ENCODE measurements around the gene CPNE5.

CPNE5 gene

GRCh38 chr6:36787210-36787609, 52.0 kb downstream of the CPNE5 start:
- no peak for DNase-seq

GRCh38 chr6:36786055-36786675, 53.1 kb downstream of the CPNE5 start:
- DNase-seq, result no peak

- DNase-seq, result no peak
Observed at GRCh38 chr6:36784376-36784636, 54.9 kb downstream of the CPNE5 start.

GRCh38 chr6:36783603-36784375, 55.5 kb downstream of the CPNE5 start:
- DNase-seq, result no peak

GRCh38 chr6:36781669-36782068, 57.6 kb downstream of the CPNE5 start:
- DNase-seq, result no peak

- peak; percentile 32 for DNase-seq
Observed at GRCh38 chr6:36780442-36781177, 58.6 kb downstream of the CPNE5 start.

GRCh38 chr6:36779227-36779626, 60.0 kb downstream of the CPNE5 start:
- DNase-seq, result no peak

GRCh38 chr6:36777801-36778200, 61.4 kb downstream of the CPNE5 start:
- no peak for DNase-seq

- DNase-seq, result no peak
Observed at GRCh38 chr6:36776167-36776566, 63.1 kb downstream of the CPNE5 start.

GRCh38 chr6:36774331-36774730, 64.9 kb downstream of the CPNE5 start:
- no peak for DNase-seq

GRCh38 chr6:36772397-36772796, 66.8 kb downstream of the CPNE5 start:
- no peak for DNase-seq

- no peak for DNase-seq
Observed at GRCh38 chr6:36771145-36771544, 68.1 kb downstream of the CPNE5 start.

GRCh38 chr6:36769676-36770499, 69.4 kb downstream of the CPNE5 start:
- DNase-seq, result no peak

GRCh38 chr6:36769183-36769675, 70.0 kb downstream of the CPNE5 start:
- DNase-seq, result no peak

- no peak for DNase-seq
Observed at GRCh38 chr6:36766399-36766945, 72.8 kb downstream of the CPNE5 start.

- DNase-seq, result peak; percentile 88
Observed at GRCh38 chr6:36765594-36766398, 73.4 kb downstream of the CPNE5 start.

GRCh38 chr6:36765190-36765589, 74.1 kb downstream of the CPNE5 start:
- DNase-seq, result no peak

GRCh38 chr6:36762123-36762522, 77.1 kb downstream of the CPNE5 start:
- DNase-seq, result no peak

- DNase-seq, result no peak
Observed at GRCh38 chr6:36760685-36761435, 78.4 kb downstream of the CPNE5 start.

GRCh38 chr6:36759148-36759759, 80.0 kb downstream of the CPNE5 start:
- DNase-seq, result peak; percentile 86
